Measurements from ENCODE around the gene FAM222A.

DNA sequence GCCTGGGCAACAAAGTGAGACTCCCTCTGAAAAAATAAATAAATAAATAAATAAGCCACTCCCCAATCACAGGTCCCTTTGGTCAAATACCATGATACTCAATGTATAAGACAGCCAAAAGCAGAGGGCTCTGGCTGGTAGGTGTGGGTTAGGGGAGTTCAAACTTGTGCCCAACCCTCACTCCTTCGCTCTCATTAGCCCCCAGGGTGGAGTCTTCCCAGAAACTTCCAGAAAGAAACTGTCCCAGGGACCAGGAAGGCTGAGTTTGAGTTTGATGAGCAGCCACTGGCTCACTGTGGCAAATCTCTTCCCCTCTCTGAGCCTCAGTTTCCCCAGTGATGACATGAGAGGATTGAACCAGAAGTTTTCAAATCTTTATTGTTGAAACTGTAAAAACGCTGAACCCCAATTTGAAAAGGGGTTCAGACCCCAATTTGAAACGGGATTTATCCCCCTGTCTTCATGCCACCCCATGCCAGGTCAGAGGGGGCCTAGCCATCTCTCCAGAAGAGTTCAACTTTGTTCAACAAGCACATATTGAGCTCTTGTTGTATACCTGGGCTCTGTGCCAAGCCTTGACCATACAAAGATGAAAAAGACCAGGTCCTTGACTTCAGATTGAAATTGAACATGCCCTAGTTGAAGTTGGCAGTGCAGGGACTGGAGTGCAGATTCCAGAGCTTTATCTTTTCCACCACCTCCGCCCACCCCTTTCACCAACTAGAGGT lies 9.1 kb upstream of the FAM222A start:
- TF ChIP-seq, protein P1, sequence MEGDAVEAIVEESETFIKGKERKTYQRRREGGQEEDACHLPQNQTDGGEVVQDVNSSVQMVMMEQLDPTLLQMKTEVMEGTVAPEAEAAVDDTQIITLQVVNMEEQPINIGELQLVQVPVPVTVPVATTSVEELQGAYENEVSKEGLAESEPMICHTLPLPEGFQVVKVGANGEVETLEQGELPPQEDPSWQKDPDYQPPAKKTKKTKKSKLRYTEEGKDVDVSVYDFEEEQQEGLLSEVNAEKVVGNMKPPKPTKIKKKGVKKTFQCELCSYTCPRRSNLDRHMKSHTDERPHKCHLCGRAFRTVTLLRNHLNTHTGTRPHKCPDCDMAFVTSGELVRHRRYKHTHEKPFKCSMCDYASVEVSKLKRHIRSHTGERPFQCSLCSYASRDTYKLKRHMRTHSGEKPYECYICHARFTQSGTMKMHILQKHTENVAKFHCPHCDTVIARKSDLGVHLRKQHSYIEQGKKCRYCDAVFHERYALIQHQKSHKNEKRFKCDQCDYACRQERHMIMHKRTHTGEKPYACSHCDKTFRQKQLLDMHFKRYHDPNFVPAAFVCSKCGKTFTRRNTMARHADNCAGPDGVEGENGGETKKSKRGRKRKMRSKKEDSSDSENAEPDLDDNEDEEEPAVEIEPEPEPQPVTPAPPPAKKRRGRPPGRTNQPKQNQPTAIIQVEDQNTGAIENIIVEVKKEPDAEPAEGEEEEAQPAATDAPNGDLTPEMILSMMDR (IDR thresholded peaks at IDR 0.05; ENCODE audit: low read length) = no peak
- no peak for TF ChIP-seq EZH2 (optimal IDR thresholded peaks at IDR 0.05; ENCODE audit: low read depth, low read length)

Data from MM.1S (cell line).